OCI-LY1 (cell line): ENCODE data around the gene EML6.

ENCODE experiments used
- H2AFZ ChIP-seq: fragments of 200-600 bp; sonication (generic), shearing (Covaris generic); 2 replicates; pipeline ENCODE4 v1.6.0; 2014; ENCODE audit warnings: antibody characterized with exemption, mild to moderate bottlenecking, low read length
- H3F3A ChIP-seq: fragments of 200-600 bp; sonication (generic), shearing (Covaris generic); 2 replicates; pipeline ENCODE4 v1.6.0; 2014; ENCODE audit warnings: mild to moderate bottlenecking, antibody characterized with exemption, low read length, moderate library complexity; ENCODE audit not compliant: insufficient read depth
- H3K27ac ChIP-seq: fragments of 200-600 bp; sonication (generic); 2 replicates; pipeline ENCODE4 v1.5.1; 2014; ENCODE audit warnings: low read length, mixed run types, mild to moderate bottlenecking, low read depth; ENCODE audit not compliant: poor library complexity, severe bottlenecking
- H3K27me3 ChIP-seq: fragments of 200-600 bp; sonication (generic); 2 replicates; pipeline ENCODE4 v1.6.0; 2014; ENCODE audit warnings: antibody characterized with exemption, mild to moderate bottlenecking, low read length, moderate library complexity; ENCODE audit not compliant: insufficient read depth
- H3K36me3 ChIP-seq: fragments of 200-600 bp; sonication (generic); 2 replicates; pipeline ENCODE4 v1.6.1; 2014; ENCODE audit warnings: mild to moderate bottlenecking, antibody characterized with exemption, low read length, moderate library complexity, mixed read lengths; ENCODE audit not compliant: insufficient read depth
- H3K4me1 ChIP-seq: fragments of 200-600 bp; sonication (generic); 2 replicates; pipeline ENCODE4 v1.5.1; 2014; ENCODE audit warnings: mild to moderate bottlenecking, low read length, moderate library complexity; ENCODE audit not compliant: insufficient read depth, severe bottlenecking
- H3K4me2 ChIP-seq: fragments of 200-600 bp; sonication (generic), shearing (Covaris generic); 2 replicates; pipeline ENCODE4 v1.6.1; 2014; ENCODE audit warnings: low read length
- H3K4me3 ChIP-seq: fragments of 200-600 bp; sonication (generic); 2 replicates; pipeline ENCODE4 v1.5.1; 2014; ENCODE audit warnings: low read length, low read depth, mild to moderate bottlenecking, mixed read lengths; ENCODE audit not compliant: poor library complexity, severe bottlenecking
- H3K79me2 ChIP-seq: fragments of 200-600 bp; shearing (Covaris generic); 2 replicates; pipeline ENCODE4 v1.6.1; 2016; ENCODE audit warnings: mixed run types, low read length, mixed read lengths; ENCODE audit not compliant: insufficient read depth
- H3K9ac ChIP-seq: fragments of 200-600 bp; sonication (generic), shearing (Covaris generic); 2 replicates; pipeline ENCODE4 v1.6.1; 2014; ENCODE audit warnings: mild to moderate bottlenecking, low read length, mixed read lengths
- H3K9me2 ChIP-seq: fragments of 200-600 bp; sonication (generic), shearing (Covaris generic); 2 replicates; pipeline ENCODE4 v1.6.1; 2014; ENCODE audit warnings: low read depth, mild to moderate bottlenecking, low read length, mixed read lengths
- H3K9me3 ChIP-seq: fragments of 200-600 bp; shearing (Covaris generic); 2 replicates; pipeline ENCODE4 v1.6.1; 2014; ENCODE audit warnings: low read length, mixed read lengths
- H4K20me1 ChIP-seq: fragments of 200-600 bp; sonication (generic), shearing (Covaris generic); 2 replicates; pipeline ENCODE4 v1.6.0; 2016; ENCODE audit warnings: mild to moderate bottlenecking, low read length; ENCODE audit not compliant: insufficient read depth
- CTCF ChIP-seq: fragments of 200-600 bp; sonication (generic), shearing (Covaris generic); IDR thresholded peaks from 2 replicates; pipeline ENCODE4 v1.5.1; 2017; ENCODE audit warnings: mild to moderate bottlenecking, antibody characterized with exemption, low read length, moderate library complexity, mixed read lengths
- EZH2 ChIP-seq: fragments of 200-600 bp; sonication (generic), shearing (Covaris generic); IDR thresholded peaks from 2 replicates; pipeline ENCODE4 v1.8.0; 2017; ENCODE audit warnings: borderline replicate concordance, mixed run types, mild to moderate bottlenecking, antibody characterized with exemption, low read length, moderate library complexity, mixed read lengths

EML6 gene

GRCh38 chr2:54885891-54886290, 162.4 kb downstream of the EML6 start:
- H2AFZ ChIP-seq = no peak overlapping the region
- no peaks in the 10 kb centered on the region for H4K20me1 ChIP-seq
- peaks cover 73% of the 10 kb centered on the region for H3K36me3 ChIP-seq
- no peak overlapping the region for H3K27ac ChIP-seq
- no peak overlapping the region for H3K4me3 ChIP-seq
- H3K9me2 ChIP-seq = no peaks in the 10 kb centered on the region
- no peaks in the 10 kb centered on the region for H3K27me3 ChIP-seq
- H3K4me2 ChIP-seq = no peak overlapping the region
- TF ChIP-seq CTCF (no peak), EZH2 (no peak)
- no peaks in the 10 kb centered on the region for H3F3A ChIP-seq
- H3K9me3 ChIP-seq = no peaks in the 10 kb centered on the region
- no peak overlapping the region for H3K9ac ChIP-seq
- H3K79me2 ChIP-seq = no peaks in the 10 kb centered on the region
- H3K4me1 ChIP-seq = no peaks in the 10 kb centered on the region

- Histone ChIP-seq H3K27ac (no peak overlapping the region), H3K4me2 (no peak overlapping the region), H3K4me1 (no peaks in the 10 kb centered on the region), H3K9ac (no peak overlapping the region), H2AFZ (no peak overlapping the region), H4K20me1 (no peaks in the 10 kb centered on the region), H3K36me3 (peaks cover 82% of the 10 kb centered on the region), H3K9me2 (no peaks in the 10 kb centered on the region), H3K9me3 (no peaks in the 10 kb centered on the region), H3K79me2 (no peaks in the 10 kb centered on the region), H3K4me3 (no peak overlapping the region), H3K27me3 (no peaks in the 10 kb centered on the region), H3F3A (no peaks in the 10 kb centered on the region)
- TF ChIP-seq EZH2 (no peak), CTCF (no peak)
Observed at GRCh38 chr2:54887850-54888545, 164.5 kb downstream of the EML6 start.

- Histone ChIP-seq H3K9me2 (no peaks in the 10 kb centered on the region), H3K9ac (no peak overlapping the region), H3K4me2 (no peak overlapping the region), H3K9me3 (no peaks in the 10 kb centered on the region), H4K20me1 (no peaks in the 10 kb centered on the region), H3K4me1 (no peaks in the 10 kb centered on the region), H3K79me2 (no peaks in the 10 kb centered on the region), H3K27me3 (no peaks in the 10 kb centered on the region), H3K36me3 (peaks cover 82% of the 10 kb centered on the region), H3F3A (no peaks in the 10 kb centered on the region), H3K27ac (no peak overlapping the region), H3K4me3 (no peak overlapping the region), H2AFZ (no peak overlapping the region)
- TF ChIP-seq EZH2 (no peak), CTCF (no peak)
Observed at GRCh38 chr2:54889053-54889452, 165.6 kb downstream of the EML6 start.
